A549 (cell line): Measurements from ENCODE around the gene DAO. TPM values are rescaled to one million over a fixed set of nuclear protein-coding genes. Genes with fewer than 3 reads are reported as not detected.
A peak's percentile ranks its signal among the peaks of the same experiment; 100 is the strongest.

Experiments
- ATAC-seq, 2 experiments: fragments of 200-7000 bp in 1 of 2; fragments of >200 bp in 1 of 2; cut with Nextera tagmentation in 1 of 2; cut with Tn5 transposase in 1 of 2; 3 replicates each; pipeline versions ENCODE4 v1.8.0 to v1.9.1; 2018 to 2020; ENCODE audit warnings: mild to moderate bottlenecking in 1 of 2, moderate library complexity in 1 of 2
- CTCF ChIA-PET: fragments of 300-600 bp; sonication (Branson Sonifier 250); formaldehyde crosslinking; extraction: SDS; loops from one replicate; lab custom pipeline; 2021; ENCODE audit warnings: antibody characterized with exemption, inconsistent platforms; lab: Yijun Ruan, JAX
- POLR2A ChIA-PET: fragments of 350-600 bp; formaldehyde crosslinking; extraction: SDS; loops from one replicate; lab custom pipeline; 2021; ENCODE audit warnings: antibody characterized with exemption, inconsistent platforms; lab: Yijun Ruan, JAX
- DNase-seq, 2 experiments: peaks; one replicate each; pipeline versions ENCODE4 v3.0.0 to v3.0.0-alpha.2; 2011 to 2016; ENCODE audit warnings: low read depth in 1 of 2, low spot score in 1 of 2
- FAIRE-seq: peaks from 2 replicates; lab custom pipeline; 2011; peaks lifted over from hg19 to GRCh38; lab: Jason Lieb, UNC
- H3K27ac ChIP-seq, 2 experiments: fragments of >200 bp; sonication (Bioruptor Twin); formaldehyde crosslinking; 3 replicates each; pipeline ENCODE4 v1.5.1; 2016 to 2017
- H3K4me1 ChIP-seq: fragments of >200 bp; sonication (Bioruptor Twin); formaldehyde crosslinking; 3 replicates; pipeline ENCODE4 v1.6.1; 2016
- H3K4me2 ChIP-seq: fragments of >200 bp; sonication (Bioruptor Twin); formaldehyde crosslinking; 3 replicates; pipeline ENCODE4 v1.6.1; 2016
- H3K4me3 ChIP-seq: fragments of >200 bp; sonication (Bioruptor Twin); formaldehyde crosslinking; 3 replicates; pipeline ENCODE4 v1.5.1; 2016
- H3K9me3 ChIP-seq: fragments of >200 bp; sonication (Bioruptor Twin); formaldehyde crosslinking; 3 replicates; pipeline ENCODE4 v1.6.1; 2016
- CHD2 ChIP-seq: fragments of 150-350 bp; IDR thresholded peaks from 2 replicates; pipeline ENCODE4 v1.6.1; 2014; ENCODE audit warnings: low read length; ENCODE audit not compliant: partially characterized antibody
- E2F6 ChIP-seq: IDR thresholded peaks from 2 replicates; pipeline ENCODE4 v1.6.1; 2012; ENCODE audit warnings: low read depth, borderline replicate concordance
- ESRRA ChIP-seq: fragments of 150-350 bp; IDR thresholded peaks from 2 replicates; pipeline ENCODE4 v1.6.1; 2014; ENCODE audit warnings: mild to moderate bottlenecking, low read length, borderline replicate concordance
- HMGXB4 ChIP-seq: fragments of 250-450 bp; sonication (Bioruptor Pico); IDR thresholded peaks from 2 replicates; pipeline ENCODE4 v1.5.0; 2021; ENCODE audit warnings: mild to moderate bottlenecking, moderate library complexity, borderline replicate concordance
- KDM1A ChIP-seq: fragments of 200-600 bp; sonication (generic); IDR thresholded peaks from 2 replicates; pipeline ENCODE4 v1.6.1; 2016; ENCODE audit warnings: low read depth, mild to moderate bottlenecking
- MAZ ChIP-seq: fragments of 150-350 bp; IDR thresholded peaks from 2 replicates; pipeline ENCODE4 v1.6.1; 2014; ENCODE audit warnings: antibody characterized with exemption, low read depth, low read length, borderline replicate concordance
- MYC ChIP-seq: IDR thresholded peaks from 2 replicates; pipeline ENCODE4 v1.6.1; 2012; ENCODE audit warnings: mild to moderate bottlenecking, inconsistent platforms, low read length, improper control_type of control experiment, borderline replicate concordance
- NPAS2 ChIP-seq: fragments of 250-450 bp; sonication (Bioruptor Pico); IDR thresholded peaks from 2 replicates; pipeline ENCODE4 v1.8.0; 2022; ENCODE audit warnings: mild to moderate bottlenecking, moderate library complexity, borderline replicate concordance
- POLR2A ChIP-seq: IDR thresholded peaks from 2 replicates; pipeline ENCODE4 v1.6.1; 2012; ENCODE audit warnings: mild to moderate bottlenecking, low read length
- POLR2AphosphoS2 ChIP-seq: conservative IDR thresholded peaks from 2 replicates; pipeline ENCODE4 v1.6.1; 2012; ENCODE audit warnings: low read length, improper control_type of control experiment, inconsistent platforms
- TP53 ChIP-seq: fragments of 250-450 bp; sonication (Bioruptor Pico); IDR thresholded peaks from 2 replicates; pipeline ENCODE4 v1.5.0; 2021; ENCODE audit warnings: mild to moderate bottlenecking, moderate library complexity
- ZC3H11A ChIP-seq: fragments of 450-650 bp; IDR thresholded peaks from 2 replicates; pipeline ENCODE4 v1.6.1; 2014; ENCODE audit warnings: antibody characterized with exemption, mild to moderate bottlenecking
- ZSCAN20 ChIP-seq: fragments of 250-450 bp; sonication (Bioruptor Pico); IDR thresholded peaks from 2 replicates; pipeline ENCODE4 v1.8.0; 2022; ENCODE audit warnings: mild to moderate bottlenecking, moderate library complexity
- WGBS: methylation state at CpG from one replicate; pipeline ENCODE4 v1.1.6; 2017; ENCODE audit errors: missing lambda C conversion rate; 5-methylcytosine and 5-hydroxymethylcytosine counted together
- polyA plus RNA-seq, 4 experiments: library from polyadenylated mRNA; depleted of rRNA in 3 of 4; stranded (reverse); fragments of >200 nt; fragmentation: RNase III in 1 of 4; extraction: RNeasy Plus Mini Kit Qiagen cat#74134 plus additional on column Dnase treatment in 1 of 4; gene quantifications; 2 replicates in 3 of 4; 3 replicates in 1 of 4; pipeline ENCODE4 v1.2.3, GENCODE V29; 2011 to 2017
- TF ChIP-seq, protein P1 (sequence below): fragments of 200-600 bp; sonication (generic); IDR thresholded peaks from 2 replicates; pipeline ENCODE4 v1.6.1; 2016; ENCODE audit warnings: antibody characterized with exemption, mild to moderate bottlenecking, moderate library complexity

The DAO gene
- polyA plus RNA-seq, 2 of the 4 experiments (the other 2 are of a cell fraction), result not detected

GRCh38 chr12:108890208-108890607 is 10.3 kb downstream of the DAO start:
- H3K9me3 ChIP-seq, result peaks cover 5% of the 10 kb centered on the region; the same call in 1 of the 3 replicates
- no peak for ATAC-seq
- H3K4me2 ChIP-seq, result no peak overlapping the region
- WGBS, result 30% methylated on average over 2 of the region's 2 CpGs
- no peaks in the 10 kb centered on the region for H3K4me1 ChIP-seq
- H3K27ac ChIP-seq, result no peak overlapping the region
- ChIA-PET CTCF (interaction anchor here (0.7 to 2.2 kb wide), 6 partner anchors 8 to 503 kb away, joined by 3 to 6 read pairs (median 4); no protein-coding TSS in a partner anchor), POLR2A (no interaction called here)
- no peak overlapping the region for H3K4me3 ChIP-seq
- DNase-seq, result no peak
- TF ChIP-seq CHD2, result no peak
- TF ChIP-seq E2F6, result no peak
- TF ChIP-seq, protein P1, sequence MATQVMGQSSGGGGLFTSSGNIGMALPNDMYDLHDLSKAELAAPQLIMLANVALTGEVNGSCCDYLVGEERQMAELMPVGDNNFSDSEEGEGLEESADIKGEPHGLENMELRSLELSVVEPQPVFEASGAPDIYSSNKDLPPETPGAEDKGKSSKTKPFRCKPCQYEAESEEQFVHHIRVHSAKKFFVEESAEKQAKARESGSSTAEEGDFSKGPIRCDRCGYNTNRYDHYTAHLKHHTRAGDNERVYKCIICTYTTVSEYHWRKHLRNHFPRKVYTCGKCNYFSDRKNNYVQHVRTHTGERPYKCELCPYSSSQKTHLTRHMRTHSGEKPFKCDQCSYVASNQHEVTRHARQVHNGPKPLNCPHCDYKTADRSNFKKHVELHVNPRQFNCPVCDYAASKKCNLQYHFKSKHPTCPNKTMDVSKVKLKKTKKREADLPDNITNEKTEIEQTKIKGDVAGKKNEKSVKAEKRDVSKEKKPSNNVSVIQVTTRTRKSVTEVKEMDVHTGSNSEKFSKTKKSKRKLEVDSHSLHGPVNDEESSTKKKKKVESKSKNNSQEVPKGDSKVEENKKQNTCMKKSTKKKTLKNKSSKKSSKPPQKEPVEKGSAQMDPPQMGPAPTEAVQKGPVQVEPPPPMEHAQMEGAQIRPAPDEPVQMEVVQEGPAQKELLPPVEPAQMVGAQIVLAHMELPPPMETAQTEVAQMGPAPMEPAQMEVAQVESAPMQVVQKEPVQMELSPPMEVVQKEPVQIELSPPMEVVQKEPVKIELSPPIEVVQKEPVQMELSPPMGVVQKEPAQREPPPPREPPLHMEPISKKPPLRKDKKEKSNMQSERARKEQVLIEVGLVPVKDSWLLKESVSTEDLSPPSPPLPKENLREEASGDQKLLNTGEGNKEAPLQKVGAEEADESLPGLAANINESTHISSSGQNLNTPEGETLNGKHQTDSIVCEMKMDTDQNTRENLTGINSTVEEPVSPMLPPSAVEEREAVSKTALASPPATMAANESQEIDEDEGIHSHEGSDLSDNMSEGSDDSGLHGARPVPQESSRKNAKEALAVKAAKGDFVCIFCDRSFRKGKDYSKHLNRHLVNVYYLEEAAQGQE, result peak; percentile 85
- no peak for TF ChIP-seq POLR2AphosphoS2
- no peak for TF ChIP-seq MAZ
- no peak for TF ChIP-seq MYC
- no peak for FAIRE-seq

GRCh38 chr12:108895220-108895802 is 15.4 kb downstream of the DAO start:
- TF ChIP-seq HMGXB4 (CRISPR knock-in tag), result no peak
- peak; percentile 25; the same call in 1 of the 2 replicates for TF ChIP-seq POLR2A
- TF ChIP-seq, all 56 proteins: peak for 1
- CTCF ChIA-PET, result no interaction called here

GRCh38 chr12:108896336-108896735 is 16.4 kb downstream of the DAO start:
- DNase-seq (no peak), ATAC-seq (no peak), FAIRE-seq (no peak)
- H3K4me2 ChIP-seq, result no peak overlapping the region
- 20% methylated on average over 8 of the region's 8 CpGs for WGBS
- TF ChIP-seq HMGXB4 (CRISPR knock-in tag) (no peak), NPAS2 (no peak), ZSCAN20 (CRISPR knock-in tag) (no peak), TP53 (CRISPR knock-in tag) (no peak), ZC3H11A (no peak), KDM1A (no peak), MYC (no peak), ESRRA (no peak)
- peaks cover 8% of the 10 kb centered on the region; the same call in 1 of the 3 replicates for H3K9me3 ChIP-seq
- CTCF ChIA-PET, result interaction anchor here (0.5 to 1.5 kb wide), 3 partner anchors 12 to 71 kb away, joined by 3 to 5 read pairs (median 3); no protein-coding TSS in a partner anchor
- no peak overlapping the region for H3K27ac ChIP-seq
- H3K4me3 ChIP-seq, result no peak overlapping the region
- POLR2A ChIA-PET, result no interaction called here
- no peaks in the 10 kb centered on the region for H3K4me1 ChIP-seq

More at GRCh38 chr12:108895220-108895802, 15.4 kb downstream of the DAO start:
- Histone ChIP-seq H3K4me3 (no peak overlapping the region), H3K4me2 (no peak overlapping the region), H3K9me3 (peaks cover 11% of the 10 kb centered on the region; the same call in 2 of the 3 replicates), H3K4me1 (no peaks in the 10 kb centered on the region), H3K27ac (no peak overlapping the region)
- DNase-seq (no peak), FAIRE-seq (no peak), ATAC-seq (no peak)
- POLR2A ChIA-PET, result no interaction called here
- WGBS, result 52% methylated on average over 5 of the region's 5 CpGs
